Smooth muscle cell of the brain vasculature (primary cell): ENCODE measurements around the gene NTF4.
"Not testable (repeated sequence)": the region's sequence is repeated elsewhere in the genome, so short reads cannot be mapped to it uniquely, and the experiment has no call there.

Experiments used
- DNase-seq: peaks from one replicate; pipeline ENCODE4 v3.0.0-alpha.2; 2012; ENCODE audit warnings: low read depth, low spot score

The NTF4 gene

GRCh38 chr19:49022116-49022515, 42.5 kb downstream of the NTF4 start:
- DNase-seq, result no peak

- no peak for DNase-seq
These were observed 43.4 kb downstream of the NTF4 start for GRCh38 chr19:49020931-49021895.

DNA sequence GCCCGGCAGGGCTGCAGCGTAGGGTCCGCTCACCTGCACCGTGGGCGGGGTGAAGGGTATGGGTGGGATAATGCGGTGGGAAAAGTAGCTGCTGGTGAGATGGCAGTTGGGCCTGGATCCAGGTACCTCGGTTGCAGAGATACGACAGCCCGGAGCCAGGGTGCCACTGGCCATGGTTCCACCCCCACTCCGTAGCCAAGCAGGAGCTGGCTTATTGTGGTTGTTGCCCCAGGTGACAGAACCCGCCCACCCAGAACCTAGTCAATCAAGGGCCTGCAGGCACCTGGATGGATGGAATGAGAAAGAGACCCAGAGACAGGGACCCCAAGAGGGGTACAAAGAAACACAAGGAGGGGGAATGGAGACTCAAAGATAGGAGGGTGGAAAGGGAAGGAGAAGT, 44.3 kb downstream of the NTF4 start:
- DNase-seq, result no peak

GRCh38 chr19:49019242-49019932, 45.2 kb downstream of the NTF4 start:
- no peak for DNase-seq

GRCh38 chr19:49018388-49019241, 46.0 kb downstream of the NTF4 start:
- not testable (repeated sequence) for DNase-seq

- DNase-seq, result no peak
These were observed 46.8 kb downstream of the NTF4 start for GRCh38 chr19:49017666-49018351.

- no peak for DNase-seq
These were observed 47.5 kb downstream of the NTF4 start, which contains the start of gene LHB for GRCh38 chr19:49017041-49017665. TSS of gene LHB (minus strand) at chr19:49017091. CDS start at chr19:49017081, 10 bp downstream.

DNA sequence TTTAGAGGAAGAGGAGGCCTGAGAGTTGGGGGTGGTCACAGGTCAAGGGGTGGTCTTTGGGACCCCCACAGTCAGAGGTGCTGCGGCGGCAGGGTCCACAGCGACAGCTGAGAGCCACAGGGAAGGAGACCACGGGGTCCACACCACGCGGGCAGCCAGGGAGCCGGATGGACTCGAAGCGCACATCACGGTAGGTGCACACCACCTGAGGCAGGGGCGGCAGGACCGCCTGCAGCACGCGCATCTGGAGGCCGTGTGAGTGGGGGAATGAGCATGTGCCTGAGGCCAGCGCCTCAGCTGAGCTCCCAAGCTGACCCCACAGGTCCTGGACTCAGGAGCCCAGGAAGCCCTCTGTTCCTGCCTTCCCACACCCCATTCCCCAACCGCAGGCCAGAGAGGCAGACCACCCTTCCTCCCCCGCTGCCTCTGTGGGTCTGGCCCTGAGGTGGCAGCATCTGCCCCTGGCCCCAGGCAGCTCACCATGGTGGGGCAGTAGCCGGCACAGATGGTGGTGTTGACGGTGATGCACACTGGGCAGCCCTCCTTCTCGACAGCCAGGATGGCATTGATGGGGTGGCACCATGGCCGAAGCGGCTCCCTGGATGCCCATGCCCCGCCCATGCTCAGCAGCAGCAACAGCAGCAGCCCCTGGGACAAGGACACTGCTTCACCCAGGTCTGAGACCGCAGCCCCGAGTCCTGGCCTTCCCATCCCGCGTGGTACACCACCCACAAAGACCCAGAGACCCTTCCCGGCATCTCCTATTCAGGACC, 48.4 kb downstream of the NTF4 start:
- no peak for DNase-seq

DNA sequence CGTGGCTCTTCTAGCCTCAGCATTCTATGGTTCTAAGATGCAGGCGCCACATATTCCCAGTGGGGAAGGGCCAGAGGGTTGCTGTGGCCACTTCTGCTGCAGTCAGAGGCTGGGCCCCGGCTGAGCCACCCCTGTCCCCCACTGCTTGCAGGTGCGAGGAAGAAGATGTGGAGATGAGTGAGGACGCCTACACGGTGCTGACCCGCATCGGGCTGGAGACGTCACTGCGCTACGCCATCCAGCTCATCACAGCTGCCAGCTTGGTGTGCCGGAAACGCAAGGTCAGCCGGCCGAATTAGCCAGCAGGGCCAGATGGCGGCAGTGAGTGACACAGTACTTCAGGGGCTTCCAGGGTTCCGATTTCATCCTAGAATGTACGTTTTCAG, 49.8 kb downstream of the NTF4 start:
- DNase-seq, result no peak

DNA sequence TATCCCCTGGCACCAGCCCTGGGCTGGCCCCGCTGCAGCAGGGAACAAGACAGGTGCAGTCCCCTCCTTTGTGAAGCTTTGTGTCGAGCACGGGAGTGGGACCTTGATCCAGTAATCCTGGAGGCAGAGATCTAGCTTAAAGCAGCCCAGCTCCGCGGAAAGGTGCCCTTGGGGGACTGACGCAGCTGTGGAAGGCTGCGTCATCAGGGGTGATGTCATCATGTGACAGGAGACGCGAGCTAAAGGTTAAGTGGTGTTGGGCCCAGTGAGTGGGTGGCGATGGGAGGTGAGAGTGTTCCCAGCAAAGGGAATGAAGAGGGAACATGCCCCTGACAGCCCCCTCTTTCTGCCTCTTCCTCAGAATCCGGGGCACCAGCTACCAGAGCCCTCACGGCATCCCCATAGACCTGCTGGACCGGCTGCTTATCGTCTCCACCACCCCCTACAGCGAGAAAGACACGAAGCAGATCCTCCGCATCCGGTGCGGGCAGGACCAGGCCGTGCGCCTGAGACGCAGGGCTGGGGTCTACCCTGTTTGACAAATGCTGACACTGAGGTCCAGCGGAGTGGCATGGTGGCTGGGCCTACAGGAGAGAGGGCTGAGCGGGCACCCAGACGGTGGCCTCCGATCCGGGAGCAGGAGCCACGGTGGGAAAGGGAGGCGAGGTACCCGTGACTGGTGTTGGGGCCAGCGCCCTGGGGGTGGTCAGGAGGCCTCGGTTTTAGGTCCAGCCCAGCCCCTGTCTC, 50.3 kb downstream of the NTF4 start:
- no peak for DNase-seq

- no peak for DNase-seq
These were observed 53.4 kb downstream of the NTF4 start for GRCh38 chr19:49011194-49011593.
